GM12891 (cell line): ENCODE results near the gene SMIM5.

Experiments used
- POLR2A ChIP-seq: IDR thresholded peaks from 2 replicates; pipeline ENCODE4 v1.6.1; 2011; ENCODE audit warnings: low read depth, low read length, control low read depth
- POLR2AphosphoS5 ChIP-seq: IDR thresholded peaks from 2 replicates; pipeline ENCODE4 v1.6.1; 2011; ENCODE audit warnings: low read depth, low read length, control low read depth
- POU2F2 ChIP-seq: IDR thresholded peaks from 2 replicates; pipeline ENCODE4 v1.6.1; 2011; ENCODE audit warnings: low read depth, mild to moderate bottlenecking, control low read depth, low read length, moderate library complexity
- SPI1 ChIP-seq: IDR thresholded peaks from 2 replicates; pipeline ENCODE4 v1.6.1; 2011; ENCODE audit warnings: low read depth, low read length, control low read depth
- TAF1 ChIP-seq: IDR thresholded peaks from 2 replicates; pipeline ENCODE4 v1.6.1; 2011; ENCODE audit warnings: low read depth, low read length, control low read depth

DNA sequence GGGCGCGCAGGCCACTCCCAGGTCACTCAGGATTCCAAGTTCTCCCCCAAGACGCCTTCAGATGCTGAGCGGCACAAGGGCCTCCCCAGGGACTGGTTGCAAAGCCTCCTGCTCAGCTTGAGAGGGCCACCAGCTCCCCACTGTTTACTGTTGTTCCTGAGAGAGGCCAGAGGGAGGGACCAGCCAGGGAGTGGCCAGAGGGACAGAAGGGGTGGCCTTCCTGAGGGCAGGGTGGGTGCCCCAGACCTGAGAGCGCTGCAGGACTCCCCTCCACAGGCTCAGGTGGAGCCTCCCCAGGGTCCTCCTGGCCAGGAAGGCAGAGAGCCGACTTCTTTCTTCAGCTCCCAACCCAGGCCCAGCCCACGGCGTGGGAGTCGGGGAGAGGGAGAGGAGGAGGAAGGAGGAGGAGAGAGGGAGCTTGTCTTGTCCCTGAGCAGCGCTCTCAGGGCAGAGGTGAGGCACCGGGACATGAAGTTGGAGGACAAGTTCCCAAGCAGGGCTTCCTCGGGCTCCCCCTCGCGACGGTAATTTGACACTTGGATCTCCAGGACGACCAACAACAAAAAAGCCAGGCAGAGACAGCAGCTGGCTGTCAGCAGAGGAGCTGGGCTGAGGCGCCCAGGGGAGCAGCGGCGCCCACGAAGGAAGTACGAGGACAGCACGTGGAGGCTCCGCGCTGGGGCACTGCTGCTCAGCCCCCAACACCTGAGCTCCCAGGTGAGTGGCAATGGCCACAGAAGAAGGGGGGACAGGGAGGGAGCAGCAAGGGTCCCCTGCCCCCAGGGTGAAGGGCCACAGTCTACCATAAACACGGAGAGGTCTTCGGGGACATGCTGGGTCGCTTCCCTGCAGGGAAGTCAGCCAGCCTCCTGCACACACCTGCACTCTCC lies 497 bp downstream of the SMIM5 start:
- TF ChIP-seq POLR2A = no peak
- TF ChIP-seq POLR2AphosphoS5 = no peak
- TF ChIP-seq POU2F2 = no peak
- TF ChIP-seq TAF1 = no peak
- TF ChIP-seq SPI1 = no peak
